ENCODE data around the gene RCAN2. TPM values are rescaled to one million over a fixed set of nuclear protein-coding genes. Genes with fewer than 3 reads are reported as not detected.

RCAN2 gene
- total RNA-seq, 2 experiments from 2014 or later: not detected

GRCh38 chr6:46175446-46175845 is 315.8 kb downstream of the RCAN2 start:
- ChIA-PET CTCF (ENCODE audit: unreplicated experiment) (no interaction called here), POLR2A (no interaction called here)
- no peak overlapping the region for H3K4me2 ChIP-seq (ENCODE audit: low read length)
- H3K9me2 ChIP-seq (ENCODE audit: insufficient read depth, low read length): no peaks in the 10 kb centered on the region
- no TSS peak for BruUV-seq (replicated peaks)
- intact Hi-C loops (cut with micrococcal nuclease; ENCODE audit: unreplicated experiment): no loop called here
- H3K9me3 ChIP-seq (ENCODE audit: low read length): no peaks in the 10 kb centered on the region
- H3K4me3 ChIP-seq (ENCODE audit: low read depth, low read length, poor library complexity, severe bottlenecking): no peak overlapping the region
- DNase-seq (ENCODE audit: low spot score): no peak
- H3K27ac ChIP-seq (ENCODE audit: low read depth, low read length, poor library complexity, severe bottlenecking): no peak overlapping the region
- no peaks in the 10 kb centered on the region for H3K36me3 ChIP-seq (ENCODE audit: insufficient read depth, low read length)
- H3K79me2 ChIP-seq (ENCODE audit: insufficient read depth, low read depth, low read length): no peaks in the 10 kb centered on the region
- TF ChIP-seq EZH2phosphoT487 (IDR thresholded peaks at IDR 0.05; ENCODE audit: borderline replicate concordance, low read depth, low read length): no peak
- no peak for TF ChIP-seq CTCF (conservative IDR thresholded peaks at IDR 0.05; ENCODE audit: low read length)
- no peaks in the 10 kb centered on the region for H4K20me1 ChIP-seq (ENCODE audit: insufficient read depth, low read length)
- H2AFZ ChIP-seq (ENCODE audit: low read length): no peak overlapping the region; the same call in 1 of the 2 replicates
- H3K4me1 ChIP-seq (ENCODE audit: insufficient read depth, low read length, poor library complexity, severe bottlenecking): peaks cover 9% of the 10 kb centered on the region

- no peaks in the 10 kb centered on the region for H3K36me3 ChIP-seq (ENCODE audit: insufficient read depth, low read length)
- ChIA-PET POLR2A (interaction anchor here (0.7 kb wide), 1 partner anchor 361 kb away, joined by 3 read pairs; no protein-coding TSS in a partner anchor), CTCF (ENCODE audit: unreplicated experiment) (no interaction called here)
- peak; percentile 3 for DNase-seq (ENCODE audit: low spot score)
- H3K27ac ChIP-seq (ENCODE audit: low read depth, low read length, poor library complexity, severe bottlenecking): no peak overlapping the region
- no peaks in the 10 kb centered on the region for H3K9me2 ChIP-seq (ENCODE audit: insufficient read depth, low read length)
- no peak for TF ChIP-seq CTCF (conservative IDR thresholded peaks at IDR 0.05; ENCODE audit: low read length)
- TF ChIP-seq EZH2phosphoT487 (IDR thresholded peaks at IDR 0.05; ENCODE audit: borderline replicate concordance, low read depth, low read length): no peak
- H3K9me3 ChIP-seq (ENCODE audit: low read length): no peaks in the 10 kb centered on the region
- no peak overlapping the region for H3K4me3 ChIP-seq (ENCODE audit: low read depth, low read length, poor library complexity, severe bottlenecking)
- no peaks in the 10 kb centered on the region for H4K20me1 ChIP-seq (ENCODE audit: insufficient read depth, low read length)
- peaks cover 9% of the 10 kb centered on the region for H3K4me1 ChIP-seq (ENCODE audit: insufficient read depth, low read length, poor library complexity, severe bottlenecking)
- intact Hi-C loops (cut with micrococcal nuclease; ENCODE audit: unreplicated experiment): no loop called here
- H2AFZ ChIP-seq (ENCODE audit: low read length): peak overlapping the region; percentile 12; the same call in 1 of the 2 replicates
- H3K79me2 ChIP-seq (ENCODE audit: insufficient read depth, low read depth, low read length): no peaks in the 10 kb centered on the region
- no TSS peak for BruUV-seq (replicated peaks)
- no peak overlapping the region for H3K4me2 ChIP-seq (ENCODE audit: low read length)
These were observed 316.3 kb downstream of the RCAN2 start for GRCh38 chr6:46174904-46175303.

DNA sequence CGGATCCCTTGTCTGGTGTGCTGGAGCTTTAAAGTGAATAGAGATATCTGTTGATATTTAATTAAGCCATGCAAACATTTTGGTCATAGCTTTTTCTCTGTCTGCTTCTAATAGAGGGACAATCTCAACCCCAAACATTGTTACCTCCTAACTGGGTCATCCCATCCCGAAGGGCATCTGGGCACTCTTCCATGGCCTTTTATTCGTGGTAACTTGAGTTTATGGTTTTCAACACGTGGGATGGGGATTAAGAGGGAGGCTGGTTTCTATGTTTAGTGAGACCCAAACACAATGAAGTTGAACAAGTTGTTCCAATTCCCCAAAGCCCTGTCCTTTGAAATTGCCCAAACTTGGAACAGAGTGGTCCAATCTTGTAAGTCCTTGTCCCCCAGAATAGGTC is 319.1 kb downstream of the RCAN2 start:
- H3K4me1 ChIP-seq (ENCODE audit: insufficient read depth, low read length, poor library complexity, severe bottlenecking): peaks cover 9% of the 10 kb centered on the region
- H4K20me1 ChIP-seq (ENCODE audit: insufficient read depth, low read length): no peaks in the 10 kb centered on the region
- no peak overlapping the region for H2AFZ ChIP-seq (ENCODE audit: low read length)
- intact Hi-C loops (cut with micrococcal nuclease; ENCODE audit: unreplicated experiment): no loop called here
- DNase-seq (ENCODE audit: low spot score): no peak
- no peak overlapping the region for H3K4me2 ChIP-seq (ENCODE audit: low read length)
- no peaks in the 10 kb centered on the region for H3K9me2 ChIP-seq (ENCODE audit: insufficient read depth, low read length)
- POLR2A ChIA-PET: interaction anchor here (0.6 to 1.7 kb wide), 2 partner anchors 43 to 79 kb away, joined by 3 to 4 read pairs; no protein-coding TSS in a partner anchor
- no peaks in the 10 kb centered on the region for H3K9me3 ChIP-seq (ENCODE audit: low read length)
- no peak overlapping the region for H3K27ac ChIP-seq (ENCODE audit: low read depth, low read length, poor library complexity, severe bottlenecking)
- CTCF ChIA-PET (ENCODE audit: unreplicated experiment): no interaction called here
- no peak overlapping the region for H3K4me3 ChIP-seq (ENCODE audit: low read depth, low read length, poor library complexity, severe bottlenecking)
- BruUV-seq (replicated peaks): no TSS peak
- no peak for TF ChIP-seq EZH2phosphoT487 (IDR thresholded peaks at IDR 0.05; ENCODE audit: borderline replicate concordance, low read depth, low read length)
- TF ChIP-seq CTCF (conservative IDR thresholded peaks at IDR 0.05; ENCODE audit: low read length): no peak
- no peaks in the 10 kb centered on the region for H3K36me3 ChIP-seq (ENCODE audit: insufficient read depth, low read length)
- H3K79me2 ChIP-seq (ENCODE audit: insufficient read depth, low read depth, low read length): no peaks in the 10 kb centered on the region

Other genes with a start within 250 kb of the RCAN2 start
- 13.4 and 15.4 TPM in 2 replicates for gene CYP39A1, start 161.4 kb upstream of the RCAN2 start, total RNA-seq (2014; rRNA removed; shearing (Covaris generic))
- 22.6 and 24.5 TPM in 2 replicates for gene CYP39A1, start 161.4 kb upstream of the RCAN2 start, total RNA-seq (2022)
- gene SLC25A27, start 161.5 kb upstream of the RCAN2 start, total RNA-seq (2014; rRNA removed; shearing (Covaris generic)): 155 and 175 TPM in 2 replicates
- gene SLC25A27, start 161.5 kb upstream of the RCAN2 start, total RNA-seq (2022): 157 and 203 TPM in 2 replicates
- gene TDRD6, start 196.4 kb upstream of the RCAN2 start, total RNA-seq (2014; rRNA removed; shearing (Covaris generic)): 3.5 and 4.6 TPM in 2 replicates
- 4.0 and 4.5 TPM in 2 replicates for gene TDRD6, start 196.4 kb upstream of the RCAN2 start, total RNA-seq (2022)
- not detected in 2 replicates for gene PLA2G7, start 243.9 kb upstream of the RCAN2 start, total RNA-seq (2014; rRNA removed; shearing (Covaris generic))
- not detected in 2 replicates for gene PLA2G7, start 243.9 kb upstream of the RCAN2 start, total RNA-seq (2022)

All from OCI-LY7 (cell line).